Esophagus squamous epithelium (tissue), 4 donors: ENCODE data around the gene QTRT2.

Source experiments
- POLR2A ChIP-seq, 4 donors: fragments of 450-650 bp; IDR thresholded peaks; one replicate each; pipeline ENCODE4 v1.6.1; 2017; ENCODE audit warnings: antibody characterized with exemption in 4 of 4, mild to moderate bottlenecking in 4 of 4, moderate library complexity in 3 of 4
- TF ChIP-seq, protein P1 (sequence below), 6 experiments: fragments of 450-650 bp in 4 of 6; fragments of 200-600 bp in 2 of 6; sonication (generic) in 2 of 6; IDR thresholded peaks; one replicate each; pipeline ENCODE4 v1.5.1; 2016 to 2019; ENCODE audit warnings: antibody characterized with exemption in 6 of 6, mild to moderate bottlenecking in 4 of 6, moderate library complexity in 4 of 6

DNA sequence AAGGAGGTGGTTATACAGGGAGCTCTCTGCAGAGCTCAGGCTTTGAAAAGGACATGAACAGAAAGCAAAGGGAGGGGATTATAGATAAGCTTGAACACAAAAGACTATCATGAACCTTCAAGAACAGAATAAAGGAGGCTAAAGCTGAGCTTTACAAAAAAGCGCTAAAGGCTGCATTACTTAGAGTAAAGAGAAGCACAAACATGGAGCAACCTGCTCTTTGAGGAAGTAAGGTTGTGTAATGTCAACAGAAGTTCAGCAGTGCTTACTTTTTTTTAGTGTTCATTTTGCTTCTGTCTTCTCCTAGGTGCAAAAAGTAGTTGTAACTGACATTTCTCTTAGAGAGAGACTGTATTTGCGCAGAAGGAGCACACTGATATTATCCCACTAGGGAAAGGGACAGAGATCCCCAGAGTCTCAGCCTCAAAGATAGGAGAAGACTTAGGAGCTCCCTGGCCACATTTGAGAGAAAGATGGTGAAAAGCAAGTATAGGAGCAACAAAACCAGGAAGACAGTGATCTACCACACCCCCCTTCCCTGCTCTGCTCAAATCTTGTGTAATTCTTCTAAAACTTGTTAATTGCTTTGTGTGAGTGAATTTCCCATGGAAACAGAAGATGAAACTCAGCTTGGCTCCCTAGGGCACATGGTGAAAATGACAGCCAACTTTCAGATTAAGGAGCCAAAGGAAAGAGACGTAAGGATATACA lies 54.7 kb downstream of the QTRT2 start:
- TF ChIP-seq, protein P1, sequence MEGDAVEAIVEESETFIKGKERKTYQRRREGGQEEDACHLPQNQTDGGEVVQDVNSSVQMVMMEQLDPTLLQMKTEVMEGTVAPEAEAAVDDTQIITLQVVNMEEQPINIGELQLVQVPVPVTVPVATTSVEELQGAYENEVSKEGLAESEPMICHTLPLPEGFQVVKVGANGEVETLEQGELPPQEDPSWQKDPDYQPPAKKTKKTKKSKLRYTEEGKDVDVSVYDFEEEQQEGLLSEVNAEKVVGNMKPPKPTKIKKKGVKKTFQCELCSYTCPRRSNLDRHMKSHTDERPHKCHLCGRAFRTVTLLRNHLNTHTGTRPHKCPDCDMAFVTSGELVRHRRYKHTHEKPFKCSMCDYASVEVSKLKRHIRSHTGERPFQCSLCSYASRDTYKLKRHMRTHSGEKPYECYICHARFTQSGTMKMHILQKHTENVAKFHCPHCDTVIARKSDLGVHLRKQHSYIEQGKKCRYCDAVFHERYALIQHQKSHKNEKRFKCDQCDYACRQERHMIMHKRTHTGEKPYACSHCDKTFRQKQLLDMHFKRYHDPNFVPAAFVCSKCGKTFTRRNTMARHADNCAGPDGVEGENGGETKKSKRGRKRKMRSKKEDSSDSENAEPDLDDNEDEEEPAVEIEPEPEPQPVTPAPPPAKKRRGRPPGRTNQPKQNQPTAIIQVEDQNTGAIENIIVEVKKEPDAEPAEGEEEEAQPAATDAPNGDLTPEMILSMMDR (IDR thresholded peaks at IDR 0.05), result no peak
- TF ChIP-seq POLR2A (IDR thresholded peaks at IDR 0.05), result no peak
